HUES48 (cell line): ENCODE measurements around the gene MTUS2.

ENCODE experiments used
- H3K27ac ChIP-seq: one replicate; pipeline ENCODE4 v1.7.0; 2013; ENCODE audit warnings: low read depth, low read length, inconsistent platforms
- H3K27me3 ChIP-seq: 2 replicates; pipeline ENCODE4 v1.6.1; 2013; ENCODE audit warnings: mild to moderate bottlenecking, low read length; ENCODE audit not compliant: control insufficient read depth, insufficient read depth
- H3K36me3 ChIP-seq: 2 replicates; pipeline ENCODE4 v1.6.1; 2013; ENCODE audit warnings: low read length; ENCODE audit not compliant: control insufficient read depth, insufficient read depth
- H3K4me1 ChIP-seq: 2 replicates; pipeline ENCODE4 v1.6.1; 2013; ENCODE audit warnings: mild to moderate bottlenecking, low read length; ENCODE audit not compliant: control insufficient read depth, insufficient read depth
- H3K4me3 ChIP-seq: 2 replicates; pipeline ENCODE4 v1.5.1; 2013; ENCODE audit warnings: mild to moderate bottlenecking, low read depth, low read length
- H3K9ac ChIP-seq: 2 replicates; pipeline ENCODE4 v1.6.1; 2013; ENCODE audit warnings: mild to moderate bottlenecking, low read depth, low read length, moderate library complexity
- H3K9me3 ChIP-seq: 2 replicates; pipeline ENCODE4 v1.6.1; 2013; ENCODE audit warnings: low read length; ENCODE audit not compliant: control insufficient read depth, insufficient read depth

MTUS2 gene

GRCh38 chr13:29547153-29547552, 727.0 kb downstream of the MTUS2 start:
- no peak overlapping the region for H3K4me3 ChIP-seq
- H3K9ac ChIP-seq = no peak overlapping the region
- H3K36me3 ChIP-seq = peaks cover 40% of the 10 kb centered on the region
- no peaks in the 10 kb centered on the region for H3K9me3 ChIP-seq
- no peaks in the 10 kb centered on the region for H3K27me3 ChIP-seq
- no peaks in the 10 kb centered on the region; the same call in none of the 2 replicates for H3K4me1 ChIP-seq
- H3K27ac ChIP-seq = no peak overlapping the region

- Histone ChIP-seq H3K4me3 (no peak overlapping the region), H3K27ac (no peak overlapping the region), H3K9me3 (no peaks in the 10 kb centered on the region), H3K27me3 (no peaks in the 10 kb centered on the region), H3K9ac (no peak overlapping the region), H3K36me3 (peaks cover 56% of the 10 kb centered on the region), H3K4me1 (no peaks in the 10 kb centered on the region; the same call in none of the 2 replicates)
These were observed 728.6 kb downstream of the MTUS2 start for GRCh38 chr13:29548722-29549121.

GRCh38 chr13:29550430-29550988, 730.4 kb downstream of the MTUS2 start:
- no peak overlapping the region for H3K9ac ChIP-seq
- no peak overlapping the region for H3K4me3 ChIP-seq
- H3K27me3 ChIP-seq = no peaks in the 10 kb centered on the region
- peaks cover 51% of the 10 kb centered on the region for H3K36me3 ChIP-seq
- no peaks in the 10 kb centered on the region for H3K9me3 ChIP-seq
- H3K27ac ChIP-seq = no peak overlapping the region
- H3K4me1 ChIP-seq = no peaks in the 10 kb centered on the region; the same call in 1 of the 2 replicates

GRCh38 chr13:29551214-29551613, 731.1 kb downstream of the MTUS2 start:
- Histone ChIP-seq H3K4me1 (no peaks in the 10 kb centered on the region; the same call in 1 of the 2 replicates), H3K9me3 (no peaks in the 10 kb centered on the region), H3K4me3 (no peak overlapping the region), H3K27ac (no peak overlapping the region), H3K27me3 (no peaks in the 10 kb centered on the region), H3K36me3 (peaks cover 49% of the 10 kb centered on the region), H3K9ac (no peak overlapping the region)
